Measurements from ENCODE around the gene PAN3. TPM values are rescaled to one million over a fixed set of nuclear protein-coding genes. Genes with fewer than 3 reads are reported as not detected.

Gene PAN3
- total RNA-seq, 1 donor from 2014 or later = 28.3 TPM

DNA sequence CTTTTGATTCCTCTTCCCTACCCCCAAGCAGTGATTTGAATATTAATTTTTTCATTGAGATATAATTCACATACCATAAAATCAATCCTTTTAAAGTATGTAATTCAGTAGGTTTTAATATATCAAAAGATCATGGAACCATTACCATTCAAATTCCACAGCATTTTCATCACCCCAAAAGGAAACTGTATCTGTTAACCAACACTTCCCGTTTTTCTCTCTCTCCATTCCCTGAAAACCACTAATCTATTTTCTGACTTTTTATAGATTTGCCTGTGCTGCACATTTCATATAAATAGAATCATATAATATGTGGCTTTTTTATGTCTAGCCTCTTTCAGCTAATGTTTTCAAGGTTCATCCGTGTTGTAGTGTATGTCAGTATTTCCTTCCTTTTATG lies 107.1 kb downstream of the PAN3 start:
- FAIRE-seq (no peak), DNase-seq (ENCODE audit: low read depth) (no peak)
- Histone ChIP-seq H3K9ac (ENCODE audit: low read length) (no peak overlapping the region), H2AFZ (ENCODE audit: low read depth, low read length) (no peak overlapping the region), H3K36me3 (ENCODE audit: insufficient read depth, low read length) (no peaks in the 10 kb centered on the region), H3K27ac (ENCODE audit: low read depth, low read length) (no peak overlapping the region), H3K9me3 (ENCODE audit: insufficient read depth, low read depth, low read length) (no peaks in the 10 kb centered on the region), H3K27me3 (ENCODE audit: insufficient read depth, low read length) (no peaks in the 10 kb centered on the region), H3K4me2 (ENCODE audit: low read length) (no peak overlapping the region), H4K20me1 (ENCODE audit: insufficient read depth, low read length) (no peaks in the 10 kb centered on the region), H3K4me1 (ENCODE audit: insufficient read depth, low read length) (no peaks in the 10 kb centered on the region), H3K4me3 (ENCODE audit: insufficient read depth, low read depth, low read length) (no peak overlapping the region), H3K79me2 (ENCODE audit: insufficient read depth, low read length) (peaks cover 3% of the 10 kb centered on the region)
- peaks cover 10% of the 10 kb centered on the region for H3K36me3 Mint-ChIP-seq (ENCODE audit: low read depth, unreplicated experiment)
- H3K4me3 Mint-ChIP-seq (ENCODE audit: unreplicated experiment) = no peak overlapping the region
- H3K4me1 Mint-ChIP-seq (ENCODE audit: low read depth, unreplicated experiment) = no peaks in the 10 kb centered on the region
- TF ChIP-seq EZH2 (IDR thresholded peaks at IDR 0.05; ENCODE audit: insufficient read depth, low read length) (no peak), CTCF (IDR thresholded peaks at IDR 0.05; ENCODE audit: insufficient read depth, low read depth, low read length) (no peak)
- no peak overlapping the region for H3K27ac Mint-ChIP-seq (ENCODE audit: unreplicated experiment)
- no peaks in the 10 kb centered on the region for H3K27me3 Mint-ChIP-seq (ENCODE audit: low read depth, unreplicated experiment)
- no peaks in the 10 kb centered on the region for H3K9me3 Mint-ChIP-seq (ENCODE audit: unreplicated experiment)

GRCh38 chr13:28246891-28247290 lies 108.5 kb downstream of the PAN3 start:
- Histone ChIP-seq H3K4me1 (ENCODE audit: insufficient read depth, low read length) (no peaks in the 10 kb centered on the region), H3K36me3 (ENCODE audit: insufficient read depth, low read length) (no peaks in the 10 kb centered on the region), H3K79me2 (ENCODE audit: insufficient read depth, low read length) (peaks cover 8% of the 10 kb centered on the region), H3K4me2 (ENCODE audit: low read length) (no peak overlapping the region), H3K9me3 (ENCODE audit: insufficient read depth, low read depth, low read length) (no peaks in the 10 kb centered on the region), H3K9ac (ENCODE audit: low read length) (no peak overlapping the region), H3K27ac (ENCODE audit: low read depth, low read length) (no peak overlapping the region), H3K27me3 (ENCODE audit: insufficient read depth, low read length) (no peaks in the 10 kb centered on the region), H3K4me3 (ENCODE audit: insufficient read depth, low read depth, low read length) (no peak overlapping the region), H4K20me1 (ENCODE audit: insufficient read depth, low read length) (no peaks in the 10 kb centered on the region), H2AFZ (ENCODE audit: low read depth, low read length) (no peak overlapping the region)
- DNase-seq (ENCODE audit: low read depth) = peak; percentile 58
- Mint-ChIP-seq H3K27me3 (ENCODE audit: low read depth, unreplicated experiment) (no peaks in the 10 kb centered on the region), H3K27ac (ENCODE audit: unreplicated experiment) (no peak overlapping the region), H3K4me1 (ENCODE audit: low read depth, unreplicated experiment) (no peaks in the 10 kb centered on the region), H3K9me3 (ENCODE audit: unreplicated experiment) (no peaks in the 10 kb centered on the region), H3K4me3 (ENCODE audit: unreplicated experiment) (no peak overlapping the region), H3K36me3 (ENCODE audit: low read depth, unreplicated experiment) (peaks cover 13% of the 10 kb centered on the region)
- no peak for TF ChIP-seq CTCF (IDR thresholded peaks at IDR 0.05; ENCODE audit: insufficient read depth, low read depth, low read length)
- no peak for TF ChIP-seq EZH2 (IDR thresholded peaks at IDR 0.05; ENCODE audit: insufficient read depth, low read length)
- FAIRE-seq = no peak

GRCh38 chr13:28248080-28248479 lies 109.7 kb downstream of the PAN3 start:
- H2AFZ ChIP-seq (ENCODE audit: low read depth, low read length) = no peak overlapping the region
- no peak overlapping the region for H3K9ac ChIP-seq (ENCODE audit: low read length)
- Mint-ChIP-seq H3K36me3 (ENCODE audit: low read depth, unreplicated experiment) (peaks cover 11% of the 10 kb centered on the region), H3K27me3 (ENCODE audit: low read depth, unreplicated experiment) (no peaks in the 10 kb centered on the region), H3K4me1 (ENCODE audit: low read depth, unreplicated experiment) (no peaks in the 10 kb centered on the region), H3K27ac (ENCODE audit: unreplicated experiment) (no peak overlapping the region), H3K9me3 (ENCODE audit: unreplicated experiment) (no peaks in the 10 kb centered on the region), H3K4me3 (ENCODE audit: unreplicated experiment) (no peak overlapping the region)
- H3K27ac ChIP-seq (ENCODE audit: low read depth, low read length) = no peak overlapping the region
- no peaks in the 10 kb centered on the region for H3K27me3 ChIP-seq (ENCODE audit: insufficient read depth, low read length)
- peaks cover 8% of the 10 kb centered on the region for H3K79me2 ChIP-seq (ENCODE audit: insufficient read depth, low read length)
- no peaks in the 10 kb centered on the region for H4K20me1 ChIP-seq (ENCODE audit: insufficient read depth, low read length)
- no peaks in the 10 kb centered on the region for H3K9me3 ChIP-seq (ENCODE audit: insufficient read depth, low read depth, low read length)
- no peak for TF ChIP-seq EZH2 (IDR thresholded peaks at IDR 0.05; ENCODE audit: insufficient read depth, low read length)
- no peak for TF ChIP-seq CTCF (IDR thresholded peaks at IDR 0.05; ENCODE audit: insufficient read depth, low read depth, low read length)
- DNase-seq (ENCODE audit: low read depth) (no peak), FAIRE-seq (no peak)
- no peak overlapping the region for H3K4me3 ChIP-seq (ENCODE audit: insufficient read depth, low read depth, low read length)
- no peak overlapping the region for H3K4me2 ChIP-seq (ENCODE audit: low read length)
- no peaks in the 10 kb centered on the region for H3K36me3 ChIP-seq (ENCODE audit: insufficient read depth, low read length)
- H3K4me1 ChIP-seq (ENCODE audit: insufficient read depth, low read length) = no peaks in the 10 kb centered on the region

Measured in astrocyte (in vitro differentiated cells and primary cell).